RPMI7951 (cell line): ENCODE results near the gene PRRT1B. TPM values are rescaled to one million over a fixed set of nuclear protein-coding genes. Genes with fewer than 3 reads are reported as not detected.
"Not testable (repeated sequence)": the region's sequence is repeated elsewhere in the genome, so short reads cannot be mapped to it uniquely, and the experiment has no call there.

Experiments used
- DNase-seq: peaks from one replicate; pipeline ENCODE4 v3.0.0-alpha.2; 2012; ENCODE audit warnings: low read depth
- total RNA-seq: library from RNA; depleted of rRNA; stranded (reverse); fragments of >200 nt; shearing (Covaris generic); gene quantifications from 2 replicates; pipeline ENCODE4 v1.2.3, GENCODE V29; 2014

The PRRT1B gene
- total RNA-seq, 1 experiment from 2014 or later: not detected

DNA sequence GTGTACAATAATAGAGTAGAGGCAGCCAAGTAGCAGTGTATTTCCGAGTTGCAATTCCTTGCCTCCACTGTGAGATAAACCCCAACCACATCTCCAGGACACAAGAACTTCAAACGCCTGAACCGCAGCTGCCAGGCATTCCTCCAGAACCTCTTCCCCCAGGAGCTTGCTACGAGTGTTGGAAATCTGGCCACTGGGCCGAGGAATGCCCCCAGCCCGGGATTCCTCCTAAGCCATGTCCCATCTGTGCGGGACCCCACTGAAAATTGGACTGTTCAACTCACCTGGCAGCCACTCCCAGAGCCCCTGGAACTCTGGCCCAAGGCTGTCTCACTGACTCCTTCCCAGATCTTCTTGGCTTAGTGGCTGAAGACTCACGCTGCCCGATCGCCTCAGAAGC, 3.9 kb downstream of the PRRT1B start:
- not testable (repeated sequence) for DNase-seq

DNA sequence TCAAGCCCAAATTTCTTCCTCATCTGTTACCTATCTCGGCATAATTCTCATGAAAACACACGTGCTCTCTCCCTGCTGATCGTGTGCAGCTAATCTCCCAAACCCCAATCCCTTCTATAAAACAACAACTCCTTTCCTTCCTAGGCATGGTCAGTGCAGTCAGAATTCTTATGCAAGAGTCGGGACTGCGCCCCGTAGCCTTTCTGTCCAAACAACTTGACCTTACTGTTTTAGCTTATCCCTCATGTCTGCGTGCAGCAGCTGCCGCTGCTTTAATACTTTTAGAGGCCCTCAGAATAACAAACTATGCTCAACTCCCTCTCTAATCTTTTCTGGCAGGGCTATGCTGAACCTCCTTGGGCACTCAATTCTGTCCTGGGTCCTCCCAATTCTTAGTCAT, 5.1 kb downstream of the PRRT1B start:
- DNase-seq: not testable (repeated sequence)

DNA sequence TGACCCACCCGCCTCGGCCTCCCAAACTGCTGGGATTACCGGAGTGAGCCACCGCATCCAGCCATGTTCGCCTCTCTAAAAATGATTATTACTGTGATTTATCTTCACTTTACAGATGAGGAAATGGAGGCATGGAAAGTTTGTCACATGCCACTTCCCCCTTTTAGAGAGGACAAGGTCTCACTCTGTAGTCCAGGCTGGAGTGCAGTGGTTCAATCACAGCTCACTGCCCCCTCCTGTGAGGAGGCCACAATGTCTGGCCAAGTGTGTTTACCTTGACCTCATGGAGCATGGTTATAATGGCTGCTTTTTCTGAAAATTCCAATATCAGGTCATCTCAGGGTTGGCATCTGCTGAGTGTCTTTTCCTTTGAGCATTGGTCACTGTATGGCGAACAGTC, 6.7 kb downstream of the PRRT1B start:
- no peak for DNase-seq

DNA sequence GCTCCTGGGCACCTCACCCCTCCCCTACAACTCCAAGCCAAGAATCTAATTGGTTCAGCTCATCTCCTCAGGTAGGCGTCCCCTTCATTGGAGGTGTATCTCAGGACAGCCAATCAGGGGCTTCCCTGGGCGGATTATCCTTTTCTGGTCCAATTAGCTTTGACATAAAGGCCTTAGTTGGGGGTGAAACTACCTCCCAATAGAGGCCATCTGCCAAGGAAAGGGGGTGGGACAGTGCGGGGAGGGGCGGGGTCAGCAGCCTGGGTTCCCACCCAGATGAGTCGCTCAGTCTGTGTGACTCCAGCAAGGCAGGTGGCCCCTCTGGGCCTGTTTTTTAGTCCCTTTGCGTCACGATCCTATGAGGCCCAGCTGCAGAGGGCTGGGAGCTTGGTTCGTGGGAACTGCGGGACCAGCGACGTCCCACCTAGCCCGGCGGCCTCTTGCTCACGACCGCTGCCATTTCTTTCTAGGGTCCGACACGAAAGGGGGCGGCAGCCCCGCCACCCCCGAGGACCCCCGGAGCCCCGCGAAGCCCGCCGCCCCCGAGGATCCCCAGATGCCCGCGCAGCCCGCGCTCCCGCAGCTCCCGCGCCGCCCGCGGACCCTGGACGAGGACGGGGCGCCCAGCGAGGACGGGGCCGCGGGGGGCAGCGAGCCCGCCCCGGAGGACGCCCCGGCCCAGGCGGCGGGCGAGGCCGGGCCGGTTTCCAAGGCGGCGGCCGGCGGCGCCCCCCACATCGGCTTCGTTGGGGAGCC, 8.9 kb downstream of the PRRT1B start:
- no peak for DNase-seq

DNA sequence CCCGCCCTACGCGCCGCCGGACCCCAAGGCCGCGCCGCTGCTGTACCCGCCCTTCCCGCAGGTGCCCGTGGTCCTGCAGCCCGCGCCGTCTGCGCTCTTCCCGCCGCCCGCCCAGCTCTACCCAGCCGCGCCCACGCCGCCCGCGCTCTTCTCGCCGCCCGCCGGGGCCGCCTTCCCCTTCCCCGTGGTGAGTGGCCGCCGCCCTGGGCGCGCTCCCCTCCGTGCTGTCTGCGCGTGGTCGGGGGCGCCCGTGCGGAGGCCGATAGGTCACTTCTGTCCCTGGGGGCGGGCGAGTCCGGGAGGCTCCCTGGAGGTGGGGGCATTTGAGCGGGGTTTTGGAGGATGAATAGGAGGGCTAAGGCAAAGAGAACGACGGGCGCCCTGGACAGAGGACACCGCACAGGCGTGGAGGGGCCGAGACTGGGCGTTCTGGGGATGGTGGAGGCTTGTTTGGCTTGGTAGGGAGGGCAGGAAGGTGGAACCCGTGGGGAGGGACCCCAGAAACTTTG, 9.6 kb downstream of the PRRT1B start:
- no peak for DNase-seq

DNA sequence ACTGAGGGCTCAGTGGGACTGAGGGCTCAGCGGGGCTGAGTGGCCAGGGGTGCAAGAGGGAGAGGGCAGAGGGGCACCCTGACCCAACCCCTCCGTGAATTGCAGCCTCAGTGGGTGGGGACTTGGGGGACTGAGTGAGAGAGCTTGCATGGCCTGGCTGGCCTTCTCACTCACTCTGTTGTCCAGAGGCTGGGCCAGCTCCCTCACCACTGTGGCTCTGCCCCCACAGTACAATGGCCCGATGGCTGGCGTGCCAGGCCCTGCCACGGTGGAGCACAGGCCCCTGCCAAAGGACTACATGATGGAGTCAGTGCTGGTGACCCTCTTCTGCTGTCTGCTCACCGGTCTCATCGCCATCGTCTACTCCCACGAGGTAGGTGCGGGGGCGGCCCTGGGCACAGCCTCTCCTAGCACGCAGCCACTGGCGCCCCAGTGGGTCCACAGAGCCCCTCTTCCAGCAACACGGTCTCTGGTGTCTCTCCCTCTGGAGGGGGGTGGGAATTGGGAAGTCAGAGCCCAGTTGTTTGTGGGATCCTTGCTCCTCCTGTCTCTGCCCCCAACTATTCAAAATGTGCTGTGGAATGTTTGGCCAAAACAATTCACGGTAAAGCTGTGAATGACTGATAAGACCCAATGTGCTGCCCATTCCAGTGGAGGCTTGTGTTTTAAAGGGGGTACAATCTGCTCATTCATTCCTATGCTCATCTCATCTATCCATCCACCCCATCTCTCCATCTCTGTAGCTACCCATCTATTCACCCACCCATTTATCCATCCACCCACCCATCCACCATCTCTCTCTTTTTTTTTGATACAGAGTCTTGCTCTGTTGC, 10.7 kb downstream of the PRRT1B start:
- DNase-seq: no peak

DNA sequence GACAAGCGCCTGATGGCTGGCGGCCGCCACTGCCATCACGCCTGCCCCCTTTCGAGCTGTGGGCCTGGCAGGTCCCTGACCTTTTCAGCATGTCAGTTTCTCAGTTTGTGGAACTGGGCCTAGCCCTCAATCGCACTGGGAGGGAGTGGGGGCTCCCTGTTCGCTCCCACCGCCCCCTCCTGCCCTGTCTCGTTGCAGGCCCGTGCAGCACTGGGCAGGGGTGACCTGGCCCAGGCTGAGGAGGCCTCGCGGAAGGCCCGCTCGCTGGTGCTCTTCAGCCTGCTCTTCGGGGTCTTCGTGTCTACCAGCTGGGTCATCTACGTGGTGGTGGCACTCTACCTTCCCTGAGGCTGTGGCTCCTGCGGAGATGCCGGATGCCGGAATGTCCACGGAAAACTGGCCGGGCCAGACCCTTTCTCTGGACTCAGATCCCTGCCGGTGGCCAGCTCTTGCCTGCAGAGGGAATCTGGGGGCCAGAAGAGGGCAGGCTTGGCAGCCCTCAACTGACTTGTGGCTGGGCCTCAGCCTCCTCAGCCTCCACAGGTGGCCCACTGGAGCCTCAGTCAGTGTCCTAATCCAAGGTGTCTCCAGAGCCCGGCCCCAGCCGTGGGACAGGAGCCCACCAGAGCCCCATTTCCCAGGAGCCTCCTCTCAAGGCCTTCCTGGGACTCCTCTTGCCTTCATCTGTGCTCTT, 12.7 kb downstream of the PRRT1B start:
- DNase-seq: no peak

DNA sequence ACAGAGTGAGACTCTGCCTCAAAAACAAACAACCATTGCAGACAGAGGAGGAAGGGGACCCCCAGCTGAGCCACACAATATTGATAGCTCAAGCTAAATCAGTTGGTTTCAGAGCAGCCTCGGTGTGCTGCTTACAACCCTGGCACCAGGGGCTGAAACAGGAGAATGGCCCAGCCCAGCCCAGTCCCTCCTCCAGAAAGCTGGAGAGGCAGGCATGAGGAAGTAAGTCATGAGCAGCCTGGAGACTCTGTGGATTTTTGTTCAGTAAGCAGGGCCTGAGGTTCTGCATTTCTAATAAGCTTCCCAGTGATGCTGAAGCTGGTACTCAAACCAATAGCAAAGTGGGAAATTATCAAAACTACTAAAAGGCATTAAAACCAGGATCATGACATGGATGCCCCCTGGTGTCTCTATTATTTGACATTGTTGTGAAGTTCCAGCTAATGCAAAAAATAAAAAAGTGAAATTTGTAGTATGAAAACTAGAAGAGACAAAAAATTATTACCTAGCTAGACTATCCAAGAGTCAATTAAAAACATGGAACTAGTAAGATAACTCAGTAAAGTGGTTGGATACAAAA, 14.2 kb downstream of the PRRT1B start:
- peak; percentile 10 for DNase-seq

DNA sequence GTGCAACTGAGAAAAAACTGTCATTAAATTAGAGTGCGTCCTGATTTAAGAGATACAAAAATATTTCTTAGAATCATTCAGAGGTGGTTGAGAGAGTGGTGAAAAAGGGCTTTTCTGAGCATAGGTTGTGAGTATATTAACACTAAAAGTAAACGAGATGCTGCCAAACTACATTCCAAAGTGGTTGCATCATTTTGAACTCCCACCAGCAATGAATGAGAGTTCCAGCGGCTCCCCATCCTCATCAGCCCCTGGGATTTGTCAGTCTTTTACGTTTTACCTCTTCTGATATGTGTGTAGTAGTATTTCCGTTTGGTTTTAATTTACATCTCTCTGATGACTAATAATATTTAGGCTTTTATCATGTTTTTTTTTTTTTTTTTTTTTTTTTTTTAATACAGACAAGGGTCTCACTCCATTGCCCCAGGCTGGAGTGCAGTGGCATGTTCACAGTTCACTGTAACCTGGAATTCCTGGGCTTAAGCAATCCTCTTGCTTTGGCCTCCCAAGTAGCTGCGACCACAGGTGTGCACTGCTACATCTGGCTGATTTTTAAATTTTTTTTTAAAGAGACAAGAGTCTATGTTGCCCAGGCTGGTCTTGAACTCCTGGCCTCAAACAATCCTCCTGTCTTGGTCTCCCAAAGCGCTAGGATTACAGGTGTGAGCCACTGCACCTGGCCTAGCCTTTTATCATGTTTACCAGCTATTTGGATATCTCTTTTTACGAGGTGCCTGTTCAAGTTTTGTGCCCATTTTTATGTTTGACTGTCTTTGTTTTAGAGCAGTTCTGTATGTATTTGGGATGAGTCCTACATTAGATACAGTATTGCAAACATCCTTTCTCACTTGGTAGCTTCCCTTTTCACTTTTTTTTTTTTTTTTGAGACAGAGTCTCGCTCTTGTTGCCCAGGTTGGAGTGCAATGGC, 17.0 kb downstream of the PRRT1B start:
- peak; percentile 44 for DNase-seq

DNA sequence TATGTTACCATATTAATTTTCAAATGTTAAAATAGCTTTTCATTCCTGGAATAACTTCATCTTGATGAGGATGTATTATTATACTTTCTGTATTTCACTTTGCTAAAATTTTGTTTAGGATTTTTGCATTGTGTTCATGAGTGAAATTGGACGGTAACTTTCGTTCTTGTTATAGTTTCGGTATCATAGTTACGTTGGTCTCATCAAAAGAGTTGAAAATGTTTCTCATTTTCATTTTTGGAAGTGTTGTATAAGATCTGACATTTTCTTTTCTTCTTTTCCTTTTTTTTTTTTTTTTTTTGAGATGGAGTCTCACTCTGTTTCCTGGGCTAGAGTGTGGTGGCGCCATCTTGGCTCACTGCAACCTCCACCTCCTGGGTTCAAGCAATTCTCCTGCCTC, 20.0 kb downstream of the PRRT1B start:
- DNase-seq: no peak

DNA sequence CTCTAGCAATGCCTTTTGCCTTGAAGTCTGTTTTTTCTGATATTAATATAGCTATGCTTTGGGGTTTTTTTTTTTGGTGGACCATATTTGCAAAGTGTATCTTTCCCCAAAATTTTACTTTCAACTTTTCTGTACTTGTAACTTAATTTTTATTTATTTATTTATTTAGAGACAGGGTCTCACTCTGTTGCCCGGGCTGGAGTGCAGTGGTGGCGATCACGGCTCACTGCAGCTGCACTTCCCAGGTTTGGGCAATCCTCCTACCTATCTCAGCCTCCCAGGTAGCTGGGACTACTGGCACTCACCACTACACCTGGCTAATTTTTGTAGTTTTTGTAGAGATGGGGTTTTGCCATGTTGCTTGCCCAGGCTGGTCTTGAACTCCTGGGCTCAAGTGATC, 20.8 kb downstream of the PRRT1B start:
- no peak for DNase-seq

DNA sequence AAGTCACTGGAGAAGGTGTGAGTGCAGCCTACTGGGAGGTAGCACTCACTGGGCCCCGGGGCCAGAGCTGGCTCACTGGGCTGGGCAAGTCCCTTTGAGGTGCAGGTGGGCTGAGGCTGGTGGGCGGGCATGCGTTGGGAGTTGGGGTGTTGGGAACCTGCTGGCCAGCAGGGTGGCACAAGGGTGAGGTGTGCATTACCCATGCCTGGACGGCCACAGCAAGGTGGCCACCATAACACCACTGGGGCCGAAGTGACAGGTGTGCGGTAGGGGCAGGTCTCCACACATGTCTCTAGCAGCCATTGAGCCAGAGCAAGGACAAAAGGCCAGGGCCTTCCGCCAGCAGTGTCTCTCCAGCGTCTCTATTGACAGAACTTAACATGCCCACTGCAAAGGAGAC, 22.6 kb downstream of the PRRT1B start:
- DNase-seq: no peak

DNA sequence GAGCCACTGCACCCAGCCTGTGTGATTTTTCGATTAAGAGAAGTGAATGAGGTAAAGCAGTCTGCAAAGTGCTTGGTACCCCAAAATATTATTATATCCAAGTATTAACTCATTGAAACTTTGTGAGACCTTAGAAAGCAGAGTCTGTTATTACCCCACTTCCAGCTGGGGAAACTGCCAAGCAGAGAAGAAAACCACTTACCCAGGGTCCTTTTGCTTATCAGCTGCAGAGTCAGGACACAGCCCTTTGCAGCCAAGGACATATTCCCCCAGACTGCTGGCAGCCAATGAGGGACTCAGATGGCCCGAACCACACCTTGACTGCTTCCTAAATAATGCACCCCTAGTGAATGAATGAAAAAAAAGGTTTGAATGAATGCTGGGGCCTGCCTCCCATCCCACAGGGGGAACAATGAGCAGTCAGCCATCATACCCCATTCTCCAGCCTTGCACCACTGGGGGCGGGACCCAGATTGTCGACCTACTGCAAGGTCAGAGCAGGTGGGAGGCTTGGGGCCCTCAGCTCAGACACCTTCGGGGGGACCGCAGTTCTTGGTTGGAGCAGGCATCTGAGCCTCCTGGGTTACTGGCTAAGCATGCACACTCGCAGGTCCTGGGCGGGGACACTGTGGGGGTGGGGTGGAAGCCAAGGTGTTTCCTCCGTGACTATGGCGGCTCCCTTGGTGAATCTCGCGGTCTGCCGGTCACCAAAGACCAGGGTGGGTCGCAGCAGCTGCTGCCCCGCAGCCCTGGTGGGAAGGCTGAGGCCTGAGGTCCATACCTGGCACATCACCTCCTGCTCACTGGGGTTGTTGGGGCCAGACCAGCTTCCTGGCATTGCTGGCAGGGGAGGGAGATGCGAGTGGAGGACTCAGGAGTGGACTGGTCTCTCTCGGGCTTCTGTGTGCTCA, 29.7 kb downstream of the PRRT1B start:
- DNase-seq: no peak

DNA sequence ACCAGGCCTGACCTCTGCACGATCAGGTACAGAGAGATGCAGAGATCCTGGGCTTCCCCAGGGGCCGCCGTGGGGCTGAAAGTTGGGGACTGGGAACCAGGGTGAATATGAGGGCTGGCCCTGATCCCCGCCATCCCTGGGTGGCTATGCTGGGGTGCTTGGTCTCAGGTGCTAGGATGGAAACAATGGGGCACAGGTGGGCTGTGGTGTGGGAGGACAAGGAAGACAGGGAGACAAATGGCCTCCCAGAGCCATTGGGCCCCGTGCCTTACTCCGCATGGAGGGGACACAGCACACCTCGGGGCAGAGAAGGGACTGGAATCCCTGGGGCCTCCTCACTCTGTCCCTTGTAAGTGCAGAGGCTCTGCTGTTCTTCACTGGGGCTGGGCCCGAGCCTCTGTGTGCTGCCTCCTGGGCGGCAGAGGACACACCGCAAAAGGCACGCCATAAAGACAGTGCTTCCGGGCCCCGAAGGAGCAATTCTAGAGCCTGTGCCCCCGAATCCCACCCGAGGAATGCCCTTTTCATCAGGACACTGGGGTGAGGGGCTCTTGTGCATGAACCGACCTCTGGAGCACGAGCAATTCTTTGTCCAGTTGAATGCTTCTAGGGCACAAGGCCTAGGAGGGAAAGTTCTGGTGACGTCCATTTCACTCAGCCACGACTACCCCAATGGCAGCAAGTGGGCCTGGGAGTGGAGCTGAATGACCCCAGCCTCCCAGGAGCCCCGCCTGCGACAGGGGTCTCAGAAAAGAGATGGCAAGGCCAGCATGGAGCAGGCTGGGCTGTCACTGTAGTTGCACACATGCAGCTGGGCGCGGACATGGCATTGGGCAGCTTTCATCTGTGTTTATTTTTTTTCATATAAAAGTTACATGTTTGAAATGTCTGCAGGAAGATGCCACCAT, 30.9 kb downstream of the PRRT1B start:
- no peak for DNase-seq

DNA sequence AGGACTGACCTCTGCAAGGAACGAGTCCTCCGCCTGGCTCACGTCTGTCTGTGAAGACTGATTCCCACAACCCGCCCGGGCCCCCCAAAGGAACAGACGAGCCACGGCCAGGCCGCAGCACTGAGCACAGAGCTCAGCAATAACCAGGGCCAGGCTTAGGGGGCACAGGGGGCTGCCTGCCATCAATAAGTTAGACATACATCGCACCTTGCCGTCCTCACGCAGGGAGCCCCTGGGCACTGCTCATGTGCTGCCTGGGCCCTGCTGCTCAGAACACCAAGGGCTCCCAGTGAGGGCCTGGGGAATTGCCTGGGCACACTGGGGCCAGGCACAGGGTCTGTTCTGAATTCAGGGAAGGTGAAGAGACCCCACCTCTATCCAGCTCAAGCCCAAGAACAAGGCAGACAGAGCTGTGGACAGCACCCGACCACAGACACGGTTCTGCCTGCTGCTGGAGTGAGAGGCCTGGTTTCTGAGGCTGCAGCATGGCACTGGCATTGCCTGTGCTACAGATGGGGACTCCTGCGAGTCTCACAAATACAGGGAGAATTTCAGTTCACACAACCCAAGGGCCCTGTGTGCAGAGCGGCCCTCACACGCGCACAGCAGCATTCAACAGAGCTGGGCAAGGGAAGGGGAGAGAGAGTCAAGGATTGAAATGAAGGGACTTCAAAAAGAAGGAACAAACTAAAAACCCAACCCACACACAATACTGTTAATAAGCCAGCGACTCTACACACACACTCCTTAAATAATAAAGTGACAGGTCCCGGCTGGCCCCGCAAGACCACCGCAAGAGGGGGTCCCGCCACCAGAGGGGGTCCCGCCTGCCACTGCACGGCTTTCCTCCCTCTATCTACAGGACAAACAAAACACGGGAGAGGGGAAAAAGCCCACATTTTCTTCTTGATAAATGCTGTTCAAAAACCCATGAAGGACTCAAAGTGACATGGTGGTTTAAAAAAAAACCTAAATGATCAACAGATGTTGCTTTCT, 32.0 kb downstream of the PRRT1B start:
- DNase-seq: no peak

DNA sequence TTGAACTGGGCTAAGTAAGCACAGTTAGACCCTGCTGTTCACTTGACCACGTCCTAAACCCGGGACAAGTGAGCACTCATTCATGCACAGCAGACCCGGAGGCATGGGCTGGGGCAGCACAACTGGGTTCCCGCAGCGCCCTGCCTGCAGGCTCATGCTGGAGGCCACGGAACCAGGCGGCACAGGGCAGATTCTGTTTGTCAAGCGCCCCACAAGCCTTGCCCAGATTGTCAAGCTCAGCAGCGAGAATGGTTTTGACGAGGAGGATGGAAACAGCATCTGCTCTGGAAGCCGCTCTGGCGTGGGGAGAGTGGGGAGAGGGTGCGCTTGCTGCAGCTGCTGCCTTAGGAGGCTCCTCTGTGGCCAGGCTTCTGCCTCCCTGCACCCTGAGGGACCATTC, 32.7 kb downstream of the PRRT1B start:
- DNase-seq: no peak

DNA sequence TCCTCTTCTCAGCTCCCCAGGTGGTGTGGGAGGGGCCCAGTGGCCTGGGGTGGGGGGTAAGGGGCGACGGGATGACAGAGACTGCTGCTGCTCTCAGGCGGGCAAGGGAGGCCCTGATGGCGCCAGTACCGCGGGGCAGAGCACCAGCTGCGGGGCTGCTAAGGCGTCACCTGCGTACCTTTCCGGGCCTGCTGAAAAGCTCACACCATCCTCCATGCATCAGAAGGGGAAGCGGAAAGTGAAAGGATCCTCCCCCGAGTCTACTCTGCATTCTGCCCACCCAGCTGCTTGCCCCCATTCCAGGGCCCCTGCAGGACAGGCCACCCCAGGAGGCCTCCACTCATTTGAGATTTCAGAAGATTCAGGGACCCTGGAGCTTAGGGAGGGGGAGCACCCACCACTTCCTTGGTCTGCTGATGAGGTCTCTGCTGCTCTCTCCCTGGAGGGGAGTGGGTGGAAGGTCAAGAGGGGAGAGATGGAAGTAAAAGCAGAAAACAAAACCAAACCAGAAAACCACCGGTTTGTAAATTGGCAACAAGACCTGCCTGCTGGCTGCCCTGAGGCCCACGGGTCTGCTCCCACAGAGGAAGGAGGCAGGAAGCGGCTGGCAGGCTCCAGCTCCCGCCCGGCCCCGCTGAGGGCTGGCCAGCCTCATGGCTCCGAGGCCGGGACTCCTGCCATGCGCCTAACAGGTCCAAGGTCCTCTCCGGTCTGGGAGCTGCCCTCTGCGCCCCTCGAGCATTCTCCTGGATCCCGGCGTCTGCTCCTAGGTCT, 33.6 kb downstream of the PRRT1B start:
- DNase-seq: no peak
